Sigmoid colon (tissue), 7 donors: Measurements from ENCODE around the gene CYBRD1. TPM values are rescaled to one million over a fixed set of nuclear protein-coding genes. Genes with fewer than 3 reads are reported as not detected.

Experiments
- DNase-seq: peaks from one replicate; pipeline ENCODE4 v3.0.0-alpha.2; 2019
- H3K27ac ChIP-seq, 4 donors: fragments of 200-600 bp; sonication (generic); one replicate each; pipeline ENCODE4 v1.5.1; 2016 to 2019; ENCODE audit warnings: mild to moderate bottlenecking in 1 of 4
- H3K27me3 ChIP-seq, 3 donors: fragments of 200-600 bp; sonication (generic); one replicate each; pipeline ENCODE4 v1.5.1; 2019; ENCODE audit warnings: mild to moderate bottlenecking in 1 of 3
- H3K36me3 ChIP-seq, 4 donors: fragments of 200-600 bp; sonication (generic); one replicate each; pipeline ENCODE4 v1.5.1; 2016 to 2019
- H3K4me1 ChIP-seq, 4 donors: fragments of 200-600 bp; sonication (generic); one replicate each; pipeline ENCODE4 v1.5.1; 2017 to 2019
- H3K4me3 ChIP-seq, 4 donors: fragments of 200-600 bp; sonication (generic); one replicate each; pipeline ENCODE4 v1.5.1; 2017 to 2019; ENCODE audit warnings: mild to moderate bottlenecking in 2 of 4, moderate library complexity in 1 of 4
- H3K9me3 ChIP-seq, 4 donors: fragments of 200-600 bp in 3 of 4; sonication (generic) in 3 of 4; one replicate each; pipeline versions ENCODE4 v1.5.1 to v1.6.1; 2013 to 2019
- CTCF ChIP-seq, 4 experiments: fragments of 450-650 bp in 3 of 4; fragments of 200-600 bp in 1 of 4; IDR thresholded peaks; one replicate each; pipeline ENCODE4 v1.5.1; 2016 to 2019; ENCODE audit warnings: antibody characterized with exemption in 4 of 4, mild to moderate bottlenecking in 3 of 4, moderate library complexity in 2 of 4
- EP300 ChIP-seq, 4 donors: sonication (generic); formaldehyde crosslinking; IDR thresholded peaks; one replicate each; pipeline ENCODE4 v1.6.1; 2017; ENCODE audit warnings: antibody characterized with exemption in 4 of 4
- POLR2A ChIP-seq, 2 donors: fragments of 450-650 bp; IDR thresholded peaks; one replicate each; pipeline ENCODE4 v1.6.1; 2016; ENCODE audit warnings: antibody characterized with exemption in 2 of 2, mild to moderate bottlenecking in 2 of 2, moderate library complexity in 2 of 2
- POLR2AphosphoS5 ChIP-seq, 4 donors: sonication (generic); formaldehyde crosslinking; IDR thresholded peaks; one replicate each; pipeline ENCODE4 v1.6.1; 2017; ENCODE audit warnings: antibody characterized with exemption in 4 of 4
- WGBS, 2 donors: extraction: QIAGEN DNeasy Blood & Tissue Kit; methylation state at CpG; one replicate each; pipeline ENCODE4 v1.1.7; 2013; 5-methylcytosine and 5-hydroxymethylcytosine counted together
- intact Hi-C: fragments of 100-400 bp; cut with DNase I; formaldehyde crosslinking; loops from one replicate; pipeline ENCODE4 v1.15.1; 2023
- polyA plus RNA-seq, 3 donors: library from polyadenylated mRNA; stranded (reverse); fragments of 200-250 nt; gene quantifications; one replicate each; pipeline ENCODE4 v1.2.3, GENCODE V29; 2013
- total RNA-seq, 4 donors: library from RNA; depleted of rRNA; stranded (reverse); fragments of >200 nt; gene quantifications; one replicate each; pipeline ENCODE4 v1.1.0, GENCODE V29; 2016
- donor health status: healthy with polysubstance abuse.
- donor health status: Bipolar disorder and iron deficiency.
- donor health status: healthy.

CYBRD1 gene
- total and polyA plus RNA-seq, 7 donors: 7.6 to 250 (median 119) TPM

GRCh38 chr2:171480908-171481307, 41.4 kb upstream of the CYBRD1 start:
- peaks cover 0 to 13% (median 3%) of the 10 kb centered on the region in 4 donors for H3K4me1 ChIP-seq
- no peak for TF ChIP-seq POLR2A (IDR thresholded peaks at IDR 0.05)
- TF ChIP-seq POLR2AphosphoS5 (IDR thresholded peaks at IDR 0.05): peak in 1 of 4 donors; percentile 11
- DNase-seq: no peak
- H3K27ac ChIP-seq: no peak overlapping the region
- 75 to 90% methylated on average over 1 of the region's 1 CpG for WGBS, 2 donors
- no peak overlapping the region for H3K4me3 ChIP-seq
- intact Hi-C loops: no loop called here
- no peaks in the 10 kb centered on the region for H3K9me3 ChIP-seq
- no peaks in the 10 kb centered on the region for H3K27me3 ChIP-seq
- H3K36me3 ChIP-seq: peaks cover 0 to 27% (median 4%) of the 10 kb centered on the region in 4 donors

GRCh38 chr2:171482308-171482707, 40.0 kb upstream of the CYBRD1 start:
- no peak overlapping the region for H3K27ac ChIP-seq
- no peaks in the 10 kb centered on the region for H3K27me3 ChIP-seq
- intact Hi-C loops: no loop called here
- H3K9me3 ChIP-seq: no peaks in the 10 kb centered on the region
- TF ChIP-seq EP300 (IDR thresholded peaks at IDR 0.05) (no peak), CTCF (IDR thresholded peaks at IDR 0.05) (no peak), POLR2A (IDR thresholded peaks at IDR 0.05) (no peak), POLR2AphosphoS5 (IDR thresholded peaks at IDR 0.05) (no peak)
- no peak for DNase-seq
- H3K36me3 ChIP-seq: peaks cover 0 to 27% (median 4%) of the 10 kb centered on the region in 4 donors
- H3K4me3 ChIP-seq: no peak overlapping the region
- peaks cover 0 to 13% (median 3%) of the 10 kb centered on the region in 4 donors for H3K4me1 ChIP-seq

- Histone ChIP-seq H3K27me3 (no peaks in the 10 kb centered on the region), H3K4me3 (no peak overlapping the region), H3K27ac (no peak overlapping the region), H3K4me1 (peaks cover 0 to 13% (median 3%) of the 10 kb centered on the region in 4 donors), H3K36me3 (peaks cover 0 to 27% (median under 1%) of the 10 kb centered on the region in 4 donors), H3K9me3 (no peaks in the 10 kb centered on the region)
- intact Hi-C loops: no loop called here
- no peak for DNase-seq
- WGBS, 2 donors: 90 to 96% methylated on average over 3 of the region's 3 CpGs
- TF ChIP-seq POLR2A (IDR thresholded peaks at IDR 0.05) (no peak), CTCF (IDR thresholded peaks at IDR 0.05) (no peak), EP300 (IDR thresholded peaks at IDR 0.05) (no peak), POLR2AphosphoS5 (IDR thresholded peaks at IDR 0.05) (no peak)
Measured at GRCh38 chr2:171482877-171483276, 39.4 kb upstream of the CYBRD1 start.

GRCh38 chr2:171483793-171484192, 38.5 kb upstream of the CYBRD1 start:
- H3K27ac ChIP-seq: no peak overlapping the region
- WGBS, 2 donors: 84 to 89% methylated on average over 2 of the region's 2 CpGs

GRCh38 chr2:171485116-171485515, 37.2 kb upstream of the CYBRD1 start:
- peaks cover 0 to 13% (median 3%) of the 10 kb centered on the region in 4 donors for H3K4me1 ChIP-seq
- WGBS, 2 donors: 42 to 82% methylated on average over 1 of the region's 1 CpG
- intact Hi-C loops: no loop called here
- H3K36me3 ChIP-seq: peaks cover 0 to 17% (median 0%) of the 10 kb centered on the region in 4 donors
- H3K4me3 ChIP-seq: no peak overlapping the region
- TF ChIP-seq EP300 (IDR thresholded peaks at IDR 0.05) (no peak), POLR2AphosphoS5 (IDR thresholded peaks at IDR 0.05) (no peak), POLR2A (IDR thresholded peaks at IDR 0.05) (no peak), CTCF (IDR thresholded peaks at IDR 0.05) (no peak)
- no peaks in the 10 kb centered on the region for H3K27me3 ChIP-seq
- no peak for DNase-seq
- no peak overlapping the region for H3K27ac ChIP-seq
- no peaks in the 10 kb centered on the region for H3K9me3 ChIP-seq

More at GRCh38 chr2:171483793-171484192, 38.5 kb upstream of the CYBRD1 start:
- Histone ChIP-seq H3K27me3 (no peaks in the 10 kb centered on the region), H3K4me3 (no peak overlapping the region), H3K4me1 (peaks cover 0 to 13% (median 3%) of the 10 kb centered on the region in 4 donors), H3K9me3 (no peaks in the 10 kb centered on the region), H3K36me3 (peaks cover 0 to 27% (median 0%) of the 10 kb centered on the region in 4 donors)
- TF ChIP-seq CTCF (IDR thresholded peaks at IDR 0.05): no peak
- TF ChIP-seq POLR2A (IDR thresholded peaks at IDR 0.05): no peak
- TF ChIP-seq EP300 (IDR thresholded peaks at IDR 0.05): no peak
- TF ChIP-seq POLR2AphosphoS5 (IDR thresholded peaks at IDR 0.05): no peak
- DNase-seq: no peak
- intact Hi-C loops: no loop called here
